ENCODE results near the gene LINGO3.

DNA sequence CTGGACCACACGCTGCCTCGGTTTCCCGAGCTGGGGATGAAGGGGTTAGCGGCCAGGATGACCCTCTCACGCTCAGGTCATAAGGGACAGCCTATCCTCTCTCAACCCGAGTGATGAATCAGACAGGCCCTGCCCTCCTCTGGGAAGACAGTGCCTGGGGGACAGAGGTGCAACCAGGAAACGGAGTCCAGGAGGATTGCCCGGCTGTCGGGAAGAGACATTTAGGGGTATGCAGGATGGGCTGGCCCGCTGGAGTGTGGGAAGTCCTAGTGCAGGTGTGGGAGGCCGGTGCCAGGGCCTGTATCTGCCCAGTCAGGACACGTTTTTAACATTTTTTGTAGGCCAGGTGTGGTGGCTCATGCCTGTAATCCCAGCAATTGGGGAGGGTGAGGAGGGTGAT lies 12.1 kb upstream of the LINGO3 start:
- TF ChIP-seq EZH2 (IDR thresholded peaks at IDR 0.05; ENCODE audit: insufficient read depth, poor library complexity, severe bottlenecking), result no peak
- TF ChIP-seq EZH2phosphoT487 (IDR thresholded peaks at IDR 0.05; ENCODE audit: insufficient read depth, low read depth), result no peak
